Umbilical cord (tissue), 2 donors: ENCODE results near the gene IL17B. TPM values are rescaled to one million over a fixed set of nuclear protein-coding genes. Genes with fewer than 3 reads are reported as not detected.

ENCODE experiments used
- DNase-seq: peaks from one replicate; pipeline ENCODE4 v3.0.0-alpha.2; 2015; ENCODE audit warnings: low spot score
- total RNA-seq: library from RNA; depleted of rRNA; stranded (reverse); fragments of >200 nt; gene quantifications from one replicate; pipeline ENCODE4 v1.2.3, GENCODE V29; 2014; ENCODE audit warnings: low replicate concordance; ENCODE audit not compliant: insufficient read depth

IL17B gene
- total RNA-seq, 1 donor from 2014 or later = not detected

GRCh38 chr5:149357370-149358293, 21.5 kb downstream of the IL17B start, which contains the start of gene PCYOX1L:
TSS of gene PCYOX1L (plus strand) at chr5:149358046. CDS start at chr5:149358069, 23 bp downstream.
- DNase-seq = peak; percentile 98

DNA sequence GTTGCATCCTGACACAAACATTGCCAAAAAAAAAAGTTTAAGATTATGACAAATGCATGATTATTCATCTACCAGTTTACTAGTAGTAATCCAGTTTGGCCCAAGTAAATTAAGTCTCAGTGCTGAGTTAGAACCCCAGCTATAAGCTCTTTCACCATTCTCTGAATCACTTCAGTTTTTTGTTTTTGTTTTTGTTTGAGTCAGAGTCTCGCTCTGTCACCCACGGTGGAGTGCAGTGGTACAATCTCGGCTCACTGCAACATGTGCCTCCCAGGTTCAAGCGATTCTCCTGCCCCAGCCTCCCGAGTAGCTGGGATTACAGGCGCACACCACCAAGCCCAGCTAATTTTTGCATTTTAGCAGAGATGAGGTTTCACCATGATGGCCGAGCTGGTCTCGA, 22.7 kb downstream of the IL17B start:
- no peak for DNase-seq

DNA sequence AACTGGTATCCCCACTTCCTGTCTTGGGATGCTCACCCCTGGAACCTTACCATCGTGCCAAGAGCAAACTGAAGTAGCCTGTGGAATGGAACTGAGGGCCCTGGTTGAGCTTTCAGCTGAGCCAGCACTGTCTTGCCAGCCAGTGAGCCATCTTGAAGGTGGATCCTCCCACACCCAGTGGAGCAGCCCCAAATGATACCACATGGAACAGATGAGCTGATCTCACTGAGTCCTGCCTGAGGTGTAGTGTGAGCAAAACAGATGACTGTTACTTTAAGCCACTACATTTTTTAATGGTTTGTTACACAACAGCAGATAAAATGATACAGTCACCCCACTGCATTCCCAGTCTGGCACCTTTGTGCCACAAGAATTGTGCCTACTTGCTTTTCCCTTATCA, 23.4 kb downstream of the IL17B start:
- DNase-seq = no peak

- DNase-seq = no peak
Observed at GRCh38 chr5:149353911-149354310, 25.2 kb downstream of the IL17B start.

GRCh38 chr5:149352169-149352568, 26.9 kb downstream of the IL17B start:
- DNase-seq = no peak

DNA sequence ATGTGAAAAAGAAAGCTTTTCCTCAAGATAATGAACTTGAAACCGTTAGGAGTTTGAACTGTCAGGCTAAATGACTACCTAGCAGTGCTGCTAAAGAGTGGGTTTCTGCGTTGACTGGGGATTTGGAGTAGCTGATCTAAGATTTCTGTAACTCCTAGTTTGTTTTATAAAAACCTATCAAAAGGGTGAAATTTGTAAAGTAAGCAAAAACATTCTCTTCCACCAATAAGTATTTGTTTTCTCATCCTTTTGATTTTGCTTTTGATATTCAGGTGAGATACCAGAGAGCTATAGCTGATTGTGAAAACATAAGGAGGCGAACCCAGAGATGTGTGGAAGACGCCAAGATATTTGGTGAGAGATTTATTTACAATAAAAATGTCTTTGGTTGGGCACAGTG, 29.7 kb downstream of the IL17B start:
- no peak for DNase-seq

DNA sequence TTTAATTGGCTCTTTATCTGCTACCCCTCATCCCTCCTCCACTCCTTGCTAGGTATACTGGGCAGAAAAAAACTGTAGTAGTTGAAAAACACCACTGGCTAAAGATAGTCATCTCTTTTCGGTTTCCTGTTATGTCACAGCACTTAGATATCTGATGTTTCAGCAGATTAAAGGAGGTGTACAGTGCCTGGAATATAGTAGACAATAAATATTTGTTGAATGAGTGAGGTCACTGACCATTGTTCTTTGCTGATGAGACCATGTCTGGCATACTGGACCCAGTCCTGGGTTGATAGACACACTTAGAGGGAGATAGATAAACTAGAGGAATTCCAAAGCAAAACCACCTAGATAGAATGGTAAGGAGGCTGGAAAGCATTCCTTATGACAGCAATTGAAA, 30.6 kb downstream of the IL17B start:
- no peak for DNase-seq

DNA sequence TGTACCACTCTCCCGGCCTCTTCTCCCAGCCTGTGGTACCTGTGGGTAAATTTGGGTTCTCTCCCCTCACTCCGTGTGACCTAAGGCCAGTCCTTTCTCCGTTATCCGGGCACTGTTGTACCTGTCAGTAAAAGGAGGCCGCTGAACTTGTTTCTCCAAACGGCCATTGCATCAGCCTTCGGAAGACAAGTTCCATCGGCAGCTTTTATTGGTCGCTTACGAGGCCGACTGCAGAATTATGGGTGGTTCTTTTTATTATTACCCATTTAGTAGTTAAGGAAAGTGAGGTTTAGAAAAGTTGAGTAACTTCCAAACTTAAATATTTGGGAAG, 33.2 kb downstream of the IL17B start:
- DNase-seq = peak; percentile 11

DNA sequence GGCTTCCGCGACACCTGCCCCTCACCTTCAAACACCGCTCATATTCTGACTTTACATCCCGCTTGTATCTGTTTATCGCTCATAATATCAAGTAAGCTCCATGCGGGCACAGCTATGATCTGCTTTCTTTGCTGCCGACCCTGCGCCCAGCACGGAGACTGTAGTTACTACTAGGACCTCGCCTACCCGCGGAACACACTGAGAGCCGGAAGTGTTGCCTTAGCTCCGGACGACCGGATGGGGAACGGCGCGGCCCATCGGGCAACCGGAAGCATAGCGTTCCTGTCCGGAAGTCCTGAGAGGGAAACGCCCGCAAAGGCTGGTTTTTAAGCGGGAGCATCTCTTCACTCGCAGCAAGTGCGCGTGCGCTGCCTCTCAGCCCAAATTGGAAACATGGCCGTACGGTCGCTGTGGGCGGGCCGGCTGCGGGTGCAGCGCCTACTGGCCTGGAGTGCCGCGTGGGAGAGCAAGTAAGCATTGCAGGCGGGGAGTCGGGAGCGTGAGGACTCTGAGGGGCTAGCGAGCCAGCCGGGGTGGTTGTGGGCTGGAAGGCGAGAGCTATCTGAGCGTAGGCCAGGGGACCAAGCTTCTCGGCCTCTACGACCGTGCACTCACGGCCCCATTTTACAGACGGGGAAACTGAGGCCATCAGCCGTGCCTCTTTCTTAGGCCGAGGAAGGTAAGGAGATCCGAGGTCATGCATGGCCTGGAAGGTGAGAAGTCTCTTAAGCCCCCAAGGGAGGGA, 33.8 kb downstream of the IL17B start, which contains the start of gene GRPEL2:
GRPEL2 (plus strand) TSS at position 353 of the 745 bp plus-strand sequence; CDS start at position 394, 41 bp downstream.
- DNase-seq = peak; percentile 99

DNA sequence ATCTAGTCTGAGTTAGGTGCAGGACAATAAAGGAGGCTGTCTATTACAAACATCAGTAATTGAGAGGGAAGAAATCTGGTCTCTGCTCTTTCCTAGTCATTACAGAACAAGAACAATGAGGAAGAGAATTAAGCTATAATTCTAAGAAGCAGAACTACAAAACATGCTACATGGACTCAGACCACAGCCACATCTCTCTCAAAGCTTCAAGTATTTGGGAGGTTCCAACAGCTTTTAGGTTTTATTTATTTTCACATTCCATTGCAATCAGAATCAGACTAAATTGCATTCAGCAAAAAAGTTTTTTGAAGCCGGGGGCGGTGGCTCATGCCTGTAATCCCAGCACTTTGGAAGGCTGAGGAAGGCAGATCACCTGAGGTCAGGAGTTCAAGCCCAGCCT, 34.9 kb downstream of the IL17B start:
- no peak for DNase-seq

DNA sequence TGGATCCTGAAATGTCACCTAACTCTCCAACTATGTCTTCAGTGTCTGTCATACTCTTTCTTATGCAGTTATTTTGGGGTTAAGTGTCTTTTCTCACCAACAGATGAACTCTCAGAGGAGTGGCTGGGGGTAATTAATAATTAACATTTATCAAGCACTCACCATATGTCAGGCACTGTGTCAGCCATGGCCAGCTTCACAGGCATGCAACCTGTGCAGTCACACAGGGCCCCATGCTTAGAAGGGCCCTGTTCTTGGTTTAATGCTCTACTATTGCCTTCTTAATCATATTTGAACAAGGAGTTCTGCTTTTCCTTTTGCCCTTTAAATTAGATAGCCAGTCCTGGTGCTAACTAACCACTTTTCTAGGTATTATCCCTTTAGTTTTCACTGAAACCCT, 37.2 kb downstream of the IL17B start:
- DNase-seq = no peak

DNA sequence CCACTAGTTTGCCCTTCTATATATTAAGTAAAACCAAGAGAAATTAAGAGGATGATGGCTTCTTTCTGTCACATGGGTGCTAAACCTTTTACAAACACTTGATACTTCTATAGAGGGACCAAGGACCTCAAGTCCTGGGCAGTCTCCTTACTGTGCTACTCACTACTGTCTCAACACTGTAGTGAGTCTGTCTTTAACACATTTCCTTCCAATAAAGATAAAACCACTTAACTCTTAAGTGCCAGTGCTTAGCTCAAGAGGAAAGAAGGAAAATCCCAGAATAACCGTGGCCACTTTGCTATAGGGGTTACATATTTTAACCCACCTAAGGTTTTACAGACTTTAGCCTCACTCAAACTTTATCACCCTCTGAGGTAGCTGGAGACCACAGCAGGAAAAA, 38.2 kb downstream of the IL17B start:
- no peak for DNase-seq

- DNase-seq = no peak
Observed at GRCh38 chr5:149338364-149338763, 40.7 kb downstream of the IL17B start.

DNA sequence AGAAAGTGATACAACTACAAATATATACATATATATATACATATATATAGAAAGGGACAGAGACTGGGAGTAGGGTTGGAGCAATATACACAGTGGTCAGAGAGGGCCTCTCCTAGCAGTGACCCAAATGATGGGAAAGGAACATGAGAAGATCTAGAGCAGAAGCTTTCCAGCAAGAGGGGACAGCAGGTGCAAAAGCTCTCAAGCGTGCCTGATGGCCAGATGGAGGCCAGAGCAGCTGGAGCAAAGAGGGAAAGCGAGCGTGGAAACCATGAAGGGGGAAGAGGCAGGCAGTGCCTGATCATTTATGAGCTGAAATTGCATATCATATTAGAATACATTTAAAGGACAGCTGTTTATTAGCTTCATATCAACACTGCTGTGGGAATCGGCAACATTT, 41.4 kb downstream of the IL17B start:
- no peak for DNase-seq

DNA sequence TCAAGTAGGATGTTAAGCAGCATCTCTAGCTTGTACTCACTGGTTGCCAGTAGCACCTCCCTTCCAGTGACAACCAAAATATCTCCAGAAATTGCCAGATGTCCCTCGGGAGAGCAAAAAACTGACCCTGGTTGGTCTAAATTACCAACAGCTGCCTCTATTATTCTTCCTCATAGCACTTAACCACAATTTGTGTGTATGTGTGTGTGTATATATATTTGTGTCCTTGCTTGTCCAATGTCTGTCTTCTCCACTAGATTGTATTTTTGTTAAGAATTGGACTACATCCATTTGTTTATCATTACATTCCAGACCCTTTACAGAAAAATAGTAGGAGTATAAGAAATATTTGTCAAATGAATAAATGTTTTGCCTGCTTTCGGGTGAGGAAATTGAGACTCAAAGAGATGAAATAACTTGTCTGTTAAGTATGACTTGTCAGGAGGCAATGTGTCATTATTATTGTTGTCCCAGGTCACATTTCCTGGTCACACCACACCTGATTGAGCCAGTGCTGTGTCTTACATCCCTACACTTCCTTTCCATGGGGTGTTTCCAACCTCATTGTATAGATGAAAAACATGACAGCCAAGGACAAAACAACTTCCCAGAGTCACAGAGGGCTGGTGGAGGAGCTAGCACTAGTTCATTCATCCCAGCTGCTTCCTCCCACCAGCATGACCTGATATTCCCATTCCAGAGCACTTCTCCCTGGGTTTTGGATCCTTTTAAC, 45.2 kb downstream of the IL17B start:
- no peak for DNase-seq

DNA sequence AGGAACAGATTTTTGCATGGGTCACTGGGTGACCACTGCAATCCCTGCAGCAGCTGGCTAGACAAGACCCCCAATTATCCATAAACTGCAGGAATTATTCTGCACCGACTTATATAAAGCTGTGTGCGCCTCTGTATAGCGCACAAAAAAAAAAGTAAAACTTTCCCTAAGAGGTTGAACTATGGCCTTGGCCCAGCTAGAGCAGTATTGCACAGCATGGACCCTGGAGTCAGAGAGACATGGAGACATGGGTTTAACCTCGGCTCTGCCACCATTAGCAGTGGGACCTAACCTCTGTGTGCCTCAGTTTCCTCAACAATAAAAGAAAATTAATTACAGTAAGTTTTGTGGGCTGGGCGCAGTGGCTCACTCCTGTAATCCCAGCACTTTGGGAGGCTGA, 50.9 kb downstream of the IL17B start:
- DNase-seq = no peak

GRCh38 chr5:149326611-149327010, 52.5 kb downstream of the IL17B start:
- DNase-seq = no peak

- no peak for DNase-seq
Observed at GRCh38 chr5:149325894-149326293, 53.2 kb downstream of the IL17B start.

- peak; percentile 19 for DNase-seq
Observed at GRCh38 chr5:149325166-149325735, 53.8 kb downstream of the IL17B start.

GRCh38 chr5:149324641-149325040, 54.5 kb downstream of the IL17B start:
- DNase-seq = no peak
